GM13976 (cell line): ENCODE data around the gene RNF11.

Experiments used
- DNase-seq: peaks from one replicate; pipeline ENCODE4 v3.0.0; 2012; ENCODE audit warnings: low spot score
- CTCF ChIP-seq: IDR thresholded peaks from 2 replicates; pipeline ENCODE4 v1.5.1; 2012; ENCODE audit warnings: borderline replicate concordance, mild to moderate bottlenecking; ENCODE audit not compliant: insufficient read depth; ENCODE audit errors: extremely low read depth, missing control alignments, control extremely low read depth
- in situ Hi-C: fragments of 300-500 bp; cut with MboI; formaldehyde crosslinking; loops from one replicate; pipeline ENCODE4 v1.12.0; 2022; ENCODE audit warnings: low sequenced_read_pairs, mixed read lengths, inconsistent platforms; ENCODE audit not compliant: unreplicated experiment

Gene RNF11

GRCh38 chr1:51320967-51321923, 85.2 kb downstream of the RNF11 start:
- no peak for TF ChIP-seq CTCF
- in situ Hi-C loops, result no loop called here

GRCh38 chr1:51321924-51322280, 85.8 kb downstream of the RNF11 start:
- TF ChIP-seq CTCF, result no peak
- DNase-seq, result no peak
- in situ Hi-C loops, result no loop called here

More at GRCh38 chr1:51320967-51321923, 85.2 kb downstream of the RNF11 start:
- DNase-seq, result no peak

- in situ Hi-C loops, result no loop called here
- TF ChIP-seq CTCF, result no peak
- DNase-seq, result no peak
Observed at GRCh38 chr1:51322417-51323101, 86.5 kb downstream of the RNF11 start.
